ENCODE results near the gene CYB5R2.

The CYB5R2 gene

GRCh38 chr11:7636350-7636749 lies 37.0 kb downstream of the CYB5R2 start:
- DNase-seq = no peak

GRCh38 chr11:7635708-7636107 lies 37.6 kb downstream of the CYB5R2 start:
- DNase-seq = no peak

GRCh38 chr11:7635137-7635536 lies 38.2 kb downstream of the CYB5R2 start:
- no peak for DNase-seq

GRCh38 chr11:7632211-7632610 lies 41.1 kb downstream of the CYB5R2 start:
- no peak for DNase-seq

GRCh38 chr11:7630002-7630401 lies 43.3 kb downstream of the CYB5R2 start:
- DNase-seq = no peak

- no peak for DNase-seq
Measured at GRCh38 chr11:7628660-7629059, 44.6 kb downstream of the CYB5R2 start.

- DNase-seq = no peak
Measured at GRCh38 chr11:7622721-7623120, 50.6 kb downstream of the CYB5R2 start.

- DNase-seq = no peak
Measured at GRCh38 chr11:7621554-7621953, 51.7 kb downstream of the CYB5R2 start.

GRCh38 chr11:7621090-7621489 lies 52.2 kb downstream of the CYB5R2 start:
- DNase-seq = no peak

- DNase-seq = no peak
Measured at GRCh38 chr11:7619322-7619721, 54.0 kb downstream of the CYB5R2 start.

- no peak for DNase-seq
Measured at GRCh38 chr11:7617032-7617431, 56.3 kb downstream of the CYB5R2 start.
